GM19452 (cell line): Measurements from ENCODE around the gene KIF23.

Source experiments
- ATAC-seq: cut with Tn5 transposase; IDR thresholded peaks from one replicate; pipeline ENCODE4 v1.9.1; 2021; ENCODE audit not compliant: unreplicated experiment

KIF23 gene

GRCh38 chr15:69486481-69487110 is 72.4 kb downstream of the KIF23 start:
- ATAC-seq = no peak

- no peak for ATAC-seq
These were observed 75.0 kb downstream of the KIF23 start for GRCh38 chr15:69489073-69489571.

GRCh38 chr15:69490356-69491037 is 76.3 kb downstream of the KIF23 start:
- no peak for ATAC-seq

- ATAC-seq = no peak
These were observed 76.9 kb downstream of the KIF23 start for GRCh38 chr15:69491038-69491505.

GRCh38 chr15:69493406-69493805 is 79.3 kb downstream of the KIF23 start:
- no peak for ATAC-seq

- no peak for ATAC-seq
These were observed 81.9 kb downstream of the KIF23 start for GRCh38 chr15:69496001-69496400.

- ATAC-seq = no peak
These were observed 82.9 kb downstream of the KIF23 start for GRCh38 chr15:69497076-69497475.

GRCh38 chr15:69497667-69498066 is 83.5 kb downstream of the KIF23 start:
- no peak for ATAC-seq
